Stimulated activated CD8-positive, alpha-beta memory T cell treated with anti-CD3 and anti-CD28 coated beads, Interleukin-4, amount 100 ng/mL, for 48 hours (primary cell): Measurements from ENCODE around the gene SIGLEC7.

Experiments used
- DNase-seq: peaks from one replicate; pipeline ENCODE4 v3.0.0-alpha.2; 2020

SIGLEC7 gene

GRCh38 chr19:51142119-51142518, at the start of gene SIGLEC7:
Gene SIGLEC7, plus strand, starts transcription at chr19:51142301. Its CDS starts 69 bp downstream, at chr19:51142370.
- no peak for DNase-seq

DNA sequence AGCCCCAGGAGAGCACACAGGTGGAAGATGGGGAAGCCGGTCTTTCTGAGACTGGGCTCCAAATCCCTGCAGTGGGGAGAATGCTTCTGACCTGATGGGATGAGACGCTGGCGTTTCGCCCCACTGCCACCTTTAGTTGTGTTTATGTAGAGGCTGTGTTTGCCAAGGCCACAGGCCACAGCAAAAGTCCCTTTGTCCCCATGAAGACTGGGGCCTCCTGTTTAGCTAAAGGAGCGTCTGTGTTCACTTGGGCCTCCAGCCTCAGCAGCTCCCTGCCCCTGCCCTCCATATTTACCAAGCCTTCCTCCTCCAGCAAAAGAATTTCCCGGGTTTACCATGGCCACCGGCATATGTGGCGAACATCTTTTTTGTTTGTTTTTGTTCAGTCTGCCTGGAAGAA, 49.0 kb upstream of the SIGLEC7 start:
- DNase-seq: no peak

GRCh38 chr19:51093510-51094345, 48.4 kb upstream of the SIGLEC7 start:
- no peak for DNase-seq

DNA sequence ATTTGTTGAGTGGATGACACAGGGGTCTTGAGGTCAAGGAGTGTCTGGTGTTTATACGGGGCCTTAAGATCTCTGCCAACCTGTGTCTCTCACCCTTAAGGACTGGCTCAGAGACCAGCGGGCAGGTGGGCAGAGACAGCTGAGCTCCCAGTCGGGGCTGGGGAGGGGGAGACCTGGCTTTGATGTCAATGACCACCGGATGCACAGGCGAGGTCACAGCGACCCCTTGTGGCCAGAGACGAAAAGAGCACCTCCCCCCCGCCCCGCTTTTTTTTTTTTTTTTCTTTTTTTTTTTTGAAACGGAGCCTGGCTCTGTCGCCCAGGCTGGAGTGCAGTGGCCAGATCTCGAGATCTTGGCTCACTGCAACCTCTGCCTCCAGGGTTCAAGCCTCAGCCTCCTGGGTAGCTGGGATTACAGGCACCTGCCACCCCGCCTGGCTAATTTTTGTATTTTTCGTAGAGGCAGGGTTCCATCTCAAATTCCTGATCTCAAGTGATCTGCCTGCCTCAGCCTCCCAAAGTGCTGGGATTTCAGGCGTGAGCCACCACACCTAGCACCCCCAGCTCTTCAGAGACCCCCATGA, 47.3 kb upstream of the SIGLEC7 start:
- DNase-seq: peak; percentile 64

DNA sequence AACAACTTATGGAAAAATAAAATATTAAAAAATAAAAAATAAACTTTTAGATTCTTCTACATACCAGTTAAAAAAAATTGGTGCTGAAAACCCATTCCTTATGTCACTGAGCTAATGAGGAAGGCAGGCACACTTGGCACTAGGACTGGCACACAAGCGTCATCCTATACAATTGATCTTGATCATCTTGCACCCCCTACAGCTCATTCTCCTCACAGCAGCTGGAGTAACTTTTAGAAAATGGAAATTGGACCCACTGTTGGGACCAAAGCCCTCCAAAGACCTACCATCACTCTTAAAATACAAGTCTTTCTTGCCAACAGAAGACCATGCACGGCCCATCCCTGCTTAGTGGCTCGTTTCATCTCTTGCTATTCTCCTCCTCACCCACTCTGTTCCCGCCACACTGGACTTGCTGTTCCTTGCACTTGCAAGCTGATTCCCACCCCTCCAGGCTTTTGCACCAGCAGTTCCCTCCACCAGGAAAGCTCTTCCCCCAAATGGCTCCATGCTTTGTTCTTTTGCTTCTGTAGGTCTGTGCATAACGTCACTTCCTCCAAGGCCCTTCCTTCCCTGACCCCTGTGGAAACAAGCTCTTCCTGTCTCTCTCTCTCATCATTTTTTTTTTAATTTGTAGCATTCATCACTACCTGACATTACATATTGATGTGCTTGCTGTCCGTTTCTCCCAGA, 45.5 kb upstream of the SIGLEC7 start:
- no peak for DNase-seq

GRCh38 chr19:51097166-51097738, 44.8 kb upstream of the SIGLEC7 start:
- peak; percentile 87 for DNase-seq

- DNase-seq: no peak
Measured at GRCh38 chr19:51097796-51098195, 44.3 kb upstream of the SIGLEC7 start.

DNA sequence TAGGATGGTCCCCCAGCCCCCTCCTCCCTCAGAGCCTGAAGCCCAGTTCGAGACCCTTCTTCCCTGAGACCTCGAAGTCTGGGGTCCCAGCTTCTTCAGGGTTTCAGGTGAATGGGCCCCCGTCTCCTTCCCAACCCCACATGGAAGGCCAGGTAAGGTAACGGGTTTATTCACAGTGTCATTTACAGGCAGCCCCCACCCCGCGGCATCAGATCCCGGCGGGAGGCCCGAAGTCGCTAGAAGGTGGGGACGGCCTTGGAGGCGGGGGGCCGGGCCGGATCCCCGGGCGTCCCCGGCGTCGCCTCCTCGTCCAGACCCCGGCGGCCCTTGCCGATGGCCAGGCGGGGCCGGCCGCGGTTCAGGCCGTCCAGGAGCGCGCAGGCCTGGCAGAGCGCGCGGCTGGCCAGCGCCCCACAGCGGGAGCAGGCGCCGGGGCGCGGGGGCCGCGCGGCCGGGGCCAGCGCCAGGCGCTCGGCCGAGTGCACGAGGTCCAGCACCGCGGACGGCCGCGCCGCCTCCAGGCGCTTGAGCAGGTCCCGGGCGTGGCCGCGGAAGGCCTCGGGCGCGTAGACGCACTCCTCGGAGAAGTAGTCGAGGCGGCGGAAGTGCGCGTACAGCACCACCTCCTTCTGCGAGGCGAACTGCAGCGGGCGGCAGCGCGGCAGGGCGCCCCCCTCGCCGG, 43.6 kb upstream of the SIGLEC7 start:
- no peak for DNase-seq

DNA sequence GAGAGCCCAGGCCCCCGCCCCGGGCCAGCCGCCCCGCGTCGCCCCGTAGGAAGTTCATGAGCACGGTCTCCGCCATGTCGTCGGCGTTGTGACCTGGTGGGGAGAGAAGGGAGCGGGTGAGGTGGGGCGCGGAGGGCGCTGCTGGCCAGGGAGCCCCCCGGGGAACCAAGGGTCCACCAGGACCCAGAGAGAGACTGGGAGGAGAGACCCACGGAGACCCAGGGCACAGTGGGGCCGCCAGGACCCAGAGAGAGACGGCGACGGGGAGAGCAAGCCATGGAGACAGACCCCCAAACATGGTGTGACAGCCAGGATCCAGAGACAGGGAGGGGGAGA, 43.1 kb upstream of the SIGLEC7 start:
- no peak for DNase-seq

GRCh38 chr19:51100601-51101000, 41.5 kb upstream of the SIGLEC7 start:
- no peak for DNase-seq

GRCh38 chr19:51101171-51101865, 40.8 kb upstream of the SIGLEC7 start:
- DNase-seq: no peak

- DNase-seq: no peak
Measured at GRCh38 chr19:51102991-51103390, 39.1 kb upstream of the SIGLEC7 start.

- no peak for DNase-seq
Measured at GRCh38 chr19:51103926-51104341, 38.2 kb upstream of the SIGLEC7 start.

DNA sequence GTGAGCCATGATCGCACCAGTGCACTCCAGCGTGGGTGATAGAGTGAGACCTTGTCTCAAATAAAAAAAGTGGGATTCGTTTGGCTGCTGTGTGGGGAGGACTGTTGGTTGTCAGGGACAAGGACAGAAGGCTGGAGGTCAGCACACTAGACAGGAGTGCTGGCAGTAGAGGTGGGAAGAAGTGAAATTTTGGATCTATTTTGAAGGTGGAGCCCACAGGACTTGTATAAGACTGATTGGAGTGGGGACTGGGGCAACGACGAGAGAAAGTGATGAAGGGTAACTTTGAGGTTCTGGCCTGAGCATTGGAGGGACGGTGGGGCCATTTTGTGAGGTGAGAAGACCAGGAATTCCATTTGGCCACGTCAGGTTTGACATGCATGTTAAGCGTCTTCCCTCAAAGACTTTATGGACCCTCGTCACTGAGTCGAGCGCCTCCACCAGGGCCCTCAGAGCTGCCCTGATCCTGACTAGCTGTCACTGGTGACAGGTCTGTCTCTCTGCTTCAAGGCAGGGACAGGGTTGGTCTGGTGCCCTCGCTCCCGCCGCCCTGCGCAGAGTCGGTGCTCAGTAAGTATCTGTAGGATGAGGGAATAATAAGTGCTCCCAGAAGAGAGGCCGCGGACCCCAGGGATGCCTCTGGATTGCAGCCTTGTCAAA, 34.6 kb upstream of the SIGLEC7 start:
- DNase-seq: no peak

DNA sequence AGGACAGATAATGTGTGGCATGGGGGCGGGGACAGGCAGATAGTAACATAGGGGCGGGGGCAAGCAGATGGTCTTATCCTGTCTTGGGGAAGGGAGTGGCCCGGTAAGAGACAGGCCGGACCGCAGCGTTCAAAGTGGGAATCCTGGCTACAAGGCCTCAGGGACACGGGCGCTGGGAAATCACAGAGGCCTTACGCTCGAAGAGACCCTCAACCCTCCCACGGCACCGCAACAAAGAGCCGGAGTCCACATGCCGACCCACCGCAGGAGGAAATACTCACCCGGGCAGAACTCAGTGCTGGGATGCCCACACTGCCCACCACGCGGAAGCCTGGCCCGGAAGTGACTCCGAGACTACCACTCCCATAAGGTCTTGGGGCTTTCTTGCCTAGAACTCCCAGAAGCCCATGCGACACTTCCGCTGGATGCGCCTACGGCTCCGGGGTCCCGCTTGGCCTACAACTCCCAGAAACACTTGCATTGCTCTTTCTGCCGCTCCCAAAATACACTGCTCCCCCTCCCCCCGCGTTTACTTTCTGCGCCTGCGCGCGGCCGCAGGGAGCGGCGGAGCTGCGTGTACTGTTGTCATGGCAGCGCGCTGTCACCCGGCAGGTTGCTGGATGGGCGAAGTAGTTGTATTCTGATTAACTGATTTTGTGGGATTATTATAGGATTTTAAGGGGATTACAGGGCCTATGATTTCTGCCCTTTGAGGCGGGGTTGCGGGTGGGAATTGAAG, 33.9 kb upstream of the SIGLEC7 start, which contains the start of gene CTU1:
Gene CTU1, minus strand, starts transcription at position 344 of the 739 bp plus-strand sequence. CDS start 3,840 bp downstream, outside the sequence.
- DNase-seq: peak; percentile 97

DNA sequence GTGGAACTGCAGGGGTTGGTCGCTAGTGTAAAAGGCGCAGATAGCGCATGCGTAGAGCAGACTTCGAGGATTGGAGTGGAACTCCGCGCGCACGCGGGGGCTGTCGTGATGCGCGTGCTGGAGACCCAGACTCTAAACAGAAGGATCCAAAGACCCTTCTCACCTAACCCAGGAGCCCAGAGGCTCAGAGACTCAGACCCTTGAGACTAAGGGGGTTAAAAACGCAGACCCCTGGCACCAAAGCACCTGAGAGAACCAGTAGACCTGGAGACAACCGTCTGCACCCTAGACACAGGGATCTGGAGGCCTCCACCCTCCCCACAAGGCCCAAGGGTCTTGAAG, 33.3 kb upstream of the SIGLEC7 start:
- no peak for DNase-seq

DNA sequence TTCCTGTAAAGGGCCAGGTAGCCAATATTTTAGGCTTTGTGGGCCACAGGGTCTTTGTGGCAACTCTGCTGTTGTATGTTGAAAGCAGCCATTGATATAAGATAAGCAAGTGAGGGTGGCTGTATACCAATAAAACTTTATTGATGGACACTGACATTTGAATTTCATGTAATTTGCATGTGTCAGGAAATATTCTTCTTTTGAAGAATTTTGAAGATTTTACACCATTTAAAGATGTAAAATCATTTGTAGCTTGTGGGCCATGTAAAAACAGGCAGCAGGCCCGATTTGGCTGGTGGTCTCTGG, 31.5 kb upstream of the SIGLEC7 start:
- no peak for DNase-seq

GRCh38 chr19:51111606-51112005, 30.5 kb upstream of the SIGLEC7 start:
- DNase-seq: no peak

DNA sequence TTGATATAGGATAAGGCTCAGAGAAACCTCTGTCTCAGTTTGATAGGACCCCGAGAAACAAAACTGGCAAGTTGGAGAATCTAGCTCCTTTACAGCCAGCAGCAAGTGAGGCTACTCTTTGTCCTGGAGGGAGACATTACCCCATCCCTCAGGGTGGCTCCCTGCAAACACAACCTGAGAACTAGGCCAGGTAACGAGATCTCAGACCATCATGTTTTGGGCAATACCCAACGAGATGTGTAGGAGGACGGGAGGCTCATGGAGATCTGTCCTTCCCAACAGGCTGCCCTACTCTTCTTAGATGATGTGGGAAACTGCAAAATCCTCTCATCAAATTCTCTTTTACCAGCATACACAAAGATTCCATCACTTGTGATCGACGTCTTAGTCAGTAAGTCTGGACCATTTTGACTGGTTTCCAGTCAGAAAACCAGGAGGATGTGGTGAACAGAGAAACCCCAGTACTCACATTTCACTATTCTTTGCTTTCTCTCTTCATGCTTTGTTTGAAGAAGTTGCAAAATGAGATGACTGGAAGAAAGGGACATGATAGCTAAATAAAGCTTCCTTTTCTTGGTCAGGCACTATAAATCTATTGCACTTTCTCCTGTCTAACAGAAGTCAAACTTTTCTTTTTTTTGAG, 27.9 kb upstream of the SIGLEC7 start:
- no peak for DNase-seq

GRCh38 chr19:51116736-51117286, 25.3 kb upstream of the SIGLEC7 start:
- DNase-seq: no peak
